ENCODE data around the gene MAPK10.

The MAPK10 gene

GRCh38 chr4:86106475-86106874, 253.4 kb downstream of the MAPK10 start:
- Histone ChIP-seq H3K4me2 (ENCODE audit: low read length) (no peak overlapping the region), H3K4me1 (ENCODE audit: low read length) (no peaks in the 10 kb centered on the region), H3K27ac (ENCODE audit: low read length) (no peak overlapping the region), H2AFZ (ENCODE audit: low read depth, low read length) (no peak overlapping the region), H3K4me3 (ENCODE audit: low read length) (no peak overlapping the region), H3K36me3 (replicated peaks; ENCODE audit: low read depth, low read length) (no peaks in the 10 kb centered on the region), H3K27me3 (ENCODE audit: low read depth, low read length) (no peaks in the 10 kb centered on the region), H3K9ac (ENCODE audit: low read length) (no peak overlapping the region), H3K79me2 (ENCODE audit: low read length) (no peaks in the 10 kb centered on the region), H3K9me3 (ENCODE audit: insufficient read depth, low read length) (no peaks in the 10 kb centered on the region), H4K20me1 (ENCODE audit: insufficient read depth, low read length) (no peaks in the 10 kb centered on the region)
- TF ChIP-seq EZH2phosphoT487 (IDR thresholded peaks at IDR 0.05; ENCODE audit: low read depth) (no peak), CTCF (IDR thresholded peaks at IDR 0.05; ENCODE audit: low read depth, low read length) (no peak)

- Histone ChIP-seq H3K27ac (ENCODE audit: low read length) (no peak overlapping the region), H3K4me3 (ENCODE audit: low read length) (no peak overlapping the region), H3K27me3 (ENCODE audit: low read depth, low read length) (no peaks in the 10 kb centered on the region), H3K9ac (ENCODE audit: low read length) (no peak overlapping the region), H3K36me3 (replicated peaks; ENCODE audit: low read depth, low read length) (no peaks in the 10 kb centered on the region), H4K20me1 (ENCODE audit: insufficient read depth, low read length) (no peaks in the 10 kb centered on the region), H3K4me1 (ENCODE audit: low read length) (no peaks in the 10 kb centered on the region), H2AFZ (ENCODE audit: low read depth, low read length) (no peak overlapping the region), H3K79me2 (ENCODE audit: low read length) (no peaks in the 10 kb centered on the region), H3K9me3 (ENCODE audit: insufficient read depth, low read length) (no peaks in the 10 kb centered on the region), H3K4me2 (ENCODE audit: low read length) (no peak overlapping the region)
- no peak for TF ChIP-seq EZH2phosphoT487 (IDR thresholded peaks at IDR 0.05; ENCODE audit: low read depth)
- TF ChIP-seq CTCF (IDR thresholded peaks at IDR 0.05; ENCODE audit: low read depth, low read length), result no peak
Observed at GRCh38 chr4:86101841-86102240, 258.0 kb downstream of the MAPK10 start.

- Histone ChIP-seq H3K27ac (ENCODE audit: low read length) (no peak overlapping the region), H3K4me1 (ENCODE audit: low read length) (no peaks in the 10 kb centered on the region), H4K20me1 (ENCODE audit: insufficient read depth, low read length) (no peaks in the 10 kb centered on the region), H3K79me2 (ENCODE audit: low read length) (no peaks in the 10 kb centered on the region), H2AFZ (ENCODE audit: low read depth, low read length) (no peak overlapping the region), H3K27me3 (ENCODE audit: low read depth, low read length) (no peaks in the 10 kb centered on the region), H3K4me2 (ENCODE audit: low read length) (no peak overlapping the region), H3K9ac (ENCODE audit: low read length) (no peak overlapping the region), H3K4me3 (ENCODE audit: low read length) (no peak overlapping the region), H3K9me3 (ENCODE audit: insufficient read depth, low read length) (no peaks in the 10 kb centered on the region), H3K36me3 (replicated peaks; ENCODE audit: low read depth, low read length) (no peaks in the 10 kb centered on the region)
- no peak for TF ChIP-seq CTCF (IDR thresholded peaks at IDR 0.05; ENCODE audit: low read depth, low read length)
- no peak for TF ChIP-seq EZH2phosphoT487 (IDR thresholded peaks at IDR 0.05; ENCODE audit: low read depth)
Observed at GRCh38 chr4:86101410-86101809, 258.4 kb downstream of the MAPK10 start.

GRCh38 chr4:86100539-86101215, 259.2 kb downstream of the MAPK10 start:
- no peaks in the 10 kb centered on the region for H3K79me2 ChIP-seq (ENCODE audit: low read length)
- H3K4me3 ChIP-seq (ENCODE audit: low read length), result no peak overlapping the region
- no peaks in the 10 kb centered on the region for H3K36me3 ChIP-seq (replicated peaks; ENCODE audit: low read depth, low read length)
- H2AFZ ChIP-seq (ENCODE audit: low read depth, low read length), result no peak overlapping the region
- H3K4me1 ChIP-seq (ENCODE audit: low read length), result no peaks in the 10 kb centered on the region
- no peak overlapping the region for H3K9ac ChIP-seq (ENCODE audit: low read length)
- H3K9me3 ChIP-seq (ENCODE audit: insufficient read depth, low read length), result no peaks in the 10 kb centered on the region
- no peak overlapping the region for H3K4me2 ChIP-seq (ENCODE audit: low read length)
- no peaks in the 10 kb centered on the region for H3K27me3 ChIP-seq (ENCODE audit: low read depth, low read length)
- no peaks in the 10 kb centered on the region for H4K20me1 ChIP-seq (ENCODE audit: insufficient read depth, low read length)
- TF ChIP-seq EZH2phosphoT487 (IDR thresholded peaks at IDR 0.05; ENCODE audit: low read depth) (no peak), CTCF (IDR thresholded peaks at IDR 0.05; ENCODE audit: low read depth, low read length) (no peak)
- no peak overlapping the region for H3K27ac ChIP-seq (ENCODE audit: low read length)
